Chondrocyte (in vitro differentiated cells): Measurements from ENCODE around the gene ZNF652. TPM values are rescaled to one million over a fixed set of nuclear protein-coding genes. Genes with fewer than 3 reads are reported as not detected.

Experiments
- DNase-seq: peaks from one replicate; pipeline ENCODE4 v3.0.0; 2021; ENCODE audit warnings: mixed read lengths, low spot score
- H3K27ac Mint-ChIP-seq: one replicate; pipeline ENCODE4 v1.8.0; 2021; ENCODE audit warnings: mild to moderate bottlenecking, moderate library complexity, mixed read lengths; ENCODE audit not compliant: unreplicated experiment
- H3K27me3 Mint-ChIP-seq: 2 replicates; pipeline ENCODE4 v1.8.0; 2021; ENCODE audit warnings: low read depth, mixed read lengths
- H3K36me3 Mint-ChIP-seq: 2 replicates; pipeline ENCODE4 v1.8.0; 2021; ENCODE audit warnings: low read depth, mixed read lengths
- H3K4me1 Mint-ChIP-seq: 2 replicates; pipeline ENCODE4 v1.8.0; 2021; ENCODE audit warnings: low read depth, mild to moderate bottlenecking, mixed read lengths
- H3K4me3 Mint-ChIP-seq: one replicate; pipeline ENCODE4 v1.8.0; 2021; ENCODE audit warnings: mild to moderate bottlenecking, moderate library complexity, mixed read lengths; ENCODE audit not compliant: unreplicated experiment
- H3K9me3 Mint-ChIP-seq: 2 replicates; pipeline ENCODE4 v1.8.0; 2021; ENCODE audit warnings: low read depth, mixed read lengths
- total RNA-seq: library from RNA; stranded (reverse); gene quantifications from 3 replicates; pipeline ENCODE4 v1.2.1, GENCODE V29; 2021
- TF ChIP-seq, protein P1 (sequence below): fragments of 200-600 bp; sonication (generic); IDR thresholded peaks from 2 replicates; pipeline ENCODE4 v1.5.0; 2021; ENCODE audit warnings: antibody characterized with exemption, mild to moderate bottlenecking, moderate library complexity

The ZNF652 gene
- total RNA-seq, 1 donor from 2014 or later = 48.0 TPM

DNA sequence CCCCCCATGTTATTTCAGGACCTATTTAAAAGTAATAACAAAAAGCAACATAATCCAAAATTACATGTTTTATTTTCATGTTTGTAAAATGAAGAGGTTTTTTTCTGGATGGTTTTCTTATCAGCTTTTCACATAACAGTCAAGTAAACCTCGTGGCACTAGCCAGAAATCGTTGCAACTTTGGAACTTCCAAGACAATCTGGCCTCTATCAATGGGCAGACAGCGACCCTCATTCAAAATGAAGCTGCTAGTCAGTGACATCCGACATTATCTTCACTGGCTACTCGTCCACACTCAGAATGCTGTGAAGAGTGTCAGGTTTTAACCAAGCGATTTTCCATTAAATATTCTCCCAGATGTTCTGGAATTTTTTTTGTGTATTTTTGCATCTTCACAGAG, 22.7 kb downstream of the ZNF652 start:
- Mint-ChIP-seq H3K9me3 (no peaks in the 10 kb centered on the region), H3K4me1 (peaks cover 57% of the 10 kb centered on the region), H3K27me3 (no peaks in the 10 kb centered on the region), H3K27ac (no peak overlapping the region), H3K36me3 (no peaks in the 10 kb centered on the region), H3K4me3 (no peak overlapping the region)
- TF ChIP-seq, protein P1, sequence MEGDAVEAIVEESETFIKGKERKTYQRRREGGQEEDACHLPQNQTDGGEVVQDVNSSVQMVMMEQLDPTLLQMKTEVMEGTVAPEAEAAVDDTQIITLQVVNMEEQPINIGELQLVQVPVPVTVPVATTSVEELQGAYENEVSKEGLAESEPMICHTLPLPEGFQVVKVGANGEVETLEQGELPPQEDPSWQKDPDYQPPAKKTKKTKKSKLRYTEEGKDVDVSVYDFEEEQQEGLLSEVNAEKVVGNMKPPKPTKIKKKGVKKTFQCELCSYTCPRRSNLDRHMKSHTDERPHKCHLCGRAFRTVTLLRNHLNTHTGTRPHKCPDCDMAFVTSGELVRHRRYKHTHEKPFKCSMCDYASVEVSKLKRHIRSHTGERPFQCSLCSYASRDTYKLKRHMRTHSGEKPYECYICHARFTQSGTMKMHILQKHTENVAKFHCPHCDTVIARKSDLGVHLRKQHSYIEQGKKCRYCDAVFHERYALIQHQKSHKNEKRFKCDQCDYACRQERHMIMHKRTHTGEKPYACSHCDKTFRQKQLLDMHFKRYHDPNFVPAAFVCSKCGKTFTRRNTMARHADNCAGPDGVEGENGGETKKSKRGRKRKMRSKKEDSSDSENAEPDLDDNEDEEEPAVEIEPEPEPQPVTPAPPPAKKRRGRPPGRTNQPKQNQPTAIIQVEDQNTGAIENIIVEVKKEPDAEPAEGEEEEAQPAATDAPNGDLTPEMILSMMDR = no peak
- no peak for DNase-seq

DNA sequence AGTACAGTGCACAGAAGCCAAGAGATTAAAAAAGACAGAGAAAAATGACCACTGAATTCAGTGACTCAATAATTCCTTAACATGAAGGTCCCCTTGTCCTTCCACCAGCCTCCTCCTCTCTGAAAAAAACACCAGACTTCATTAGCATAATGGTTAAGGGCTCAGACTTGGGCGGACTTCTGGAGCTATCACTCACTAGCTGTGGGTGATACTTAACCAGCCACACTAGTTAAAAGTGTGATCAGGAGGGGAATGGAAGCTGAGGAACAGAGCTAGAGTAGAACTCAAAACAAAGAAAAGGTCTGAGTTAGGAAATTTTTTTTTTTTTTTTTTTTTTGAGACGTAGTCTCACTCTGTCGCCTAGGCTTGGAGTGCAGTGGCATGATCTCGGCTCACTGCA, 23.2 kb downstream of the ZNF652 start:
- H3K36me3 Mint-ChIP-seq = no peaks in the 10 kb centered on the region
- H3K4me1 Mint-ChIP-seq = peaks cover 61% of the 10 kb centered on the region
- no peak for DNase-seq
- TF ChIP-seq, protein P1 = no peak
- H3K27ac Mint-ChIP-seq = no peak overlapping the region
- no peaks in the 10 kb centered on the region for H3K9me3 Mint-ChIP-seq
- H3K4me3 Mint-ChIP-seq = no peak overlapping the region
- no peaks in the 10 kb centered on the region for H3K27me3 Mint-ChIP-seq

DNA sequence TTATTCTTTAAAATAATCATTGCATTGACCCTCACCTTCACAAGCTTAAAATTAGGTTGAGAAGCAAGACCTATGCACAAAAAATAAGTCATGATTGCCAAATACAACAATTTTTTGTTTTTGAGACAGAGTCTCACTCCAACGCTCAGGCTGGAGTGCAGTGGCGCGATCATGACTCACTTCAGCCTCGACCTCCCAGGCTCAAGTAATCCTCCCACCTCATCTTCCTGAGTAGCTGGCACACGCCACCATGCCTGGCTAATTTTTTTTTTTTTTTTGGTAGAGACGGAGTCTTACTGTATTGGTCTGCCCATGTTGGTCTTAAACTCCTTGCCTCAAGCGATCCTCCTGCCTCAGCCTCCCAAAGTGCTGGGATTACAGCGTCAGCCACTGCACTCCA, 24.2 kb downstream of the ZNF652 start:
- peaks cover 59% of the 10 kb centered on the region for H3K4me1 Mint-ChIP-seq
- H3K27ac Mint-ChIP-seq = peak overlapping the region; percentile 61
- H3K36me3 Mint-ChIP-seq = no peaks in the 10 kb centered on the region

DNA sequence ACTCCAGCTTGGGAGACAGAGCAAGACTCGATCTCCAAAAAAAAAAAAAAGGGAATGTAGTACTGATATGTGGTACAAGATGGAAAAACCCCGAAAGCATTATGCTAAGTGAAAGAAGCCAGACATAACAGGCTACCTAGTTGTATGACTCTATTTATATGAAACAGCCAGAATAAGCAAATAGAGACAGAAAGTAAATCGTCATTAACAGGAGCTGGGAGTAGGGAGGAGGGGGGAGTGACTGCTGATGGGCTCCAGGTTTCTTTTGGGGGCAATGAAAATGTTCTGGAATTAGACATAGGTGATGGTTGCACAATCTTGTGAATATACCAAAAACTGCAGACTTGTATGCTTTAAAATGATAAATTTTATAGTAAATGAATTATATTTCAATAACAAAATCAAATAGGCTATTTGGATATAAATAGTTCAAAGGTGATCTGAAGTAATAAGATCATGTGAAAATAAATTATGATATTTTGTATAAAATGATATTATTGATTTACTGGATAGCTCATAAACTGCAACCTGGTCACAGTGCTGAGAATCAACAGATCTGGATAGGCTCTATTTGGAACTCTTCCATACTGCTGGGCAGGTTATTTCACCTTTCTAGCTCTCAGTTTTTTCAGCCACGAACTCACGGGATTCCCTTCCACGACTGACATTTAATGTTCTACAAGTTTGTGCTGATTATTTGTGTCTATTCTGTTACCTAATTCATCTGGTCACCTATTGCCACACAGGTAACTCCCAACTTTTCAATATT, 27.1 kb downstream of the ZNF652 start:
- H3K27ac Mint-ChIP-seq = peak overlapping the region; percentile 76
- H3K36me3 Mint-ChIP-seq = no peaks in the 10 kb centered on the region
- TF ChIP-seq, protein P1 = no peak
- peaks cover 39% of the 10 kb centered on the region for H3K4me1 Mint-ChIP-seq
- no peaks in the 10 kb centered on the region for H3K9me3 Mint-ChIP-seq
- no peaks in the 10 kb centered on the region for H3K27me3 Mint-ChIP-seq
- DNase-seq = no peak
- H3K4me3 Mint-ChIP-seq = no peak overlapping the region

More for the DNA sequence above, 24.2 kb downstream of the ZNF652 start:
- Mint-ChIP-seq H3K4me3 (no peak overlapping the region), H3K27me3 (no peaks in the 10 kb centered on the region), H3K9me3 (no peaks in the 10 kb centered on the region)
- TF ChIP-seq, protein P1 = no peak
- DNase-seq = no peak

DNA sequence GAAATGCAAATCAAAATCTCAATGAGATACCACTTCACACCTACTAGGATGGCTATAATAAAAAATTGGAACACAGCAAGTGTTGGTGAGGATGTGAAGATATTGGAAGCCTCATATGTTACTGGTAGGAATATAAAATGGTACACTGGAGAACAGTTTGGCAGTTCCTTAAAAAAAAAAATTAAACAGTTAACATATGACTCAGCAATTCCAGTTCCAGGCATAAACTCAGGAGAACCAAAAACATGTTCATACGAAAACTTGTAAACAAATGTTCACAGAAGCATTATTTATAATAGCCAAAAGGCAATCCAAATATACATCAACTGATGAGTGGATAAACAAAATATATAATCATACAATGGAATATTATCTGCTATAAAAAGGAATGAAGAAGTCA, 28.2 kb downstream of the ZNF652 start:
- DNase-seq = no peak
- H3K4me3 Mint-ChIP-seq = no peak overlapping the region
- peaks cover 33% of the 10 kb centered on the region for H3K4me1 Mint-ChIP-seq
- no peaks in the 10 kb centered on the region for H3K36me3 Mint-ChIP-seq
- H3K9me3 Mint-ChIP-seq = no peaks in the 10 kb centered on the region
- H3K27me3 Mint-ChIP-seq = no peaks in the 10 kb centered on the region
- TF ChIP-seq, protein P1 = no peak
- no peak overlapping the region for H3K27ac Mint-ChIP-seq
